GM21825 (cell line): ENCODE data around the gene GPR18.
"Not testable (repeated sequence)": the region's sequence is repeated elsewhere in the genome, so short reads cannot be mapped to it uniquely, and the experiment has no call there.

Experiments used
- ATAC-seq: cut with Tn5 transposase; IDR thresholded peaks from one replicate; pipeline ENCODE4 v1.9.1; 2021; ENCODE audit warnings: mild to moderate bottlenecking, moderate library complexity; ENCODE audit not compliant: unreplicated experiment

The GPR18 gene

GRCh38 chr13:99211421-99212035 lies 46.7 kb downstream of the GPR18 start:
- ATAC-seq, result no peak

GRCh38 chr13:99210627-99211026 lies 47.6 kb downstream of the GPR18 start:
- ATAC-seq, result not testable (repeated sequence)

GRCh38 chr13:99208845-99209527 lies 49.2 kb downstream of the GPR18 start:
- no peak for ATAC-seq

- no peak for ATAC-seq
Measured at GRCh38 chr13:99208185-99208584, 50.0 kb downstream of the GPR18 start.

GRCh38 chr13:99207511-99207910 lies 50.7 kb downstream of the GPR18 start:
- ATAC-seq, result no peak

GRCh38 chr13:99206873-99207272 lies 51.3 kb downstream of the GPR18 start:
- no peak for ATAC-seq

GRCh38 chr13:99206226-99206625 lies 52.0 kb downstream of the GPR18 start:
- no peak for ATAC-seq

GRCh38 chr13:99205621-99206220 lies 52.5 kb downstream of the GPR18 start:
- ATAC-seq, result no peak
